Measurements from ENCODE around the gene POLR2E.

Gene POLR2E

GRCh38 chr19:1066748-1067340, 28.3 kb downstream of the POLR2E start, which contains the start of gene ARHGAP45:
Gene ARHGAP45, plus strand, starts transcription at chr19:1067167. Its CDS starts 239 bp downstream, at chr19:1067406.
- DNase-seq (ENCODE audit: low read depth in 1 of 2, low spot score in 1 of 2): peak; percentile 62 to 78

DNA sequence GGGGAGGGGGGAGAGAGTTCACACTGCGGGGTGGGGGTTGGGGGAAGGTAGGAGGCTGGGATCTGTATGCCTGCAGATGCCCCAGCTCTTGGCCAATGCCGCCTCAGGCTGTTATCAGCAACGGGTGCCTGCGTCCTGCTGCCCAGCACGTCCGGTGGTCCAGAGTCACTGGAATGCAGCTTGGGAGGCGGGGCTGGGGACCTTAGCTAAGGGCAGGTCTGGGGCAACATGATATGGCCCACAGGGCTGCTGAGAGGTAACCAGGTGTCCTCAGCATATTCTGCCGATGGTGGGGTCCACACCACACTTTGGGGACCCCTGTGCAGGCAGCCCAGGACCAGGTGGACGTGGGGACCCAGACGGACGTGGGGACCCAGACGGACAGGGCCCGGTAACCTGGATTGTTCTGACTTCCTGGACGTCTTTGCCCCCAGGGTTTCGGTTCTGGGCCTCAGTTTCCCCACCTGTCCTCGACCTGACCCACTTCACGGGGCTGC, 28.9 kb downstream of the POLR2E start:
- no peak for DNase-seq (ENCODE audit: low read depth in 1 of 2, low spot score in 1 of 2)

GRCh38 chr19:1065606-1066109, 29.5 kb downstream of the POLR2E start:
- DNase-seq (ENCODE audit: low read depth in 1 of 2, low spot score in 1 of 2): no peak

DNA sequence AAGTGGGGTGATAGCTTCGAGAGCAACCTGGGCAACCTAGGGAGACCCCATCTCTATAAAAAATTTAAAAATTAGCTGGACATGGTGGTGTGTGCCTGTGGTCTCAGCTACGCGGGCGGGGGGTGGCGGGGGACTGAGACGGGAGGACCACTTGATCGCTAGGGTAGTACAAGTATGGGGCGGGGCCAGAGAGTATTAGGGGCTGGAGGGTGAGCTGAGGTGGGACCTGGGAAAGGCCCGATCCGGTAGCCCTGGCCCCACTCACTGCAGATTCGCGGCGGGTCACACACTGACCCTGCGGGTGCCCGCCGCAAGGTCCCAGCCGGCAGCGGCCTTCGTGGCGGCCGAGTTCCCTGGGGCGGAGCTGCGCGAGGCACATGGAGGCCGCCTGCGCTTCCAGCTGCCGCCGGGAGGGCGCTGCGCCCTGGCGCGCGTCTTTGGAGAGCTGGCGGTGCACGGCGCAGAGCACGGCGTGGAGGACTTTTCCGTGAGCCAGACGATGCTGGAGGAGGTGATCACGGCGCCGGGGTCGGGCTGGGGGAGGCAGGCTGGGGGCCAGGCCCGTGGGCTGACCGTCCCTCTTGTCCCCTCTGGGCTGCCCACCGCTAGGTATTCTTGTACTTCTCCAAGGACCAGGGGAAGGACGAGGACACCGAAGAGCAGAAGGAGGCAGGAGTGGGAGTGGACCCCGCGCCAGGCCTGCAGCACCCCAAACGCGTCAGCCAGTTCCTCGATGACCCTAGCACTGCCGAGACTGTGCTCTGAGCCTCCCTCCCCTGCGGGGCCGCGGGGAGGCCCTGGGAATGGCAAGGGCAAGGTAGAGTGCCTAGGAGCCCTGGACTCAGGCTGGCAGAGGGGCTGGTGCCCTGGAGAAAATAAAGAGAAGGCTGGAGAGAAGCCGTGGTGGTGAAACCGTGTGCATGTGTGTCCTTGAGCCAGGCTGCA, 30.2 kb downstream of the POLR2E start:
- DNase-seq (ENCODE audit: low read depth in 1 of 2, low spot score in 1 of 2): peak; percentile 55 to 72

GRCh38 chr19:1063909-1064660, 31.1 kb downstream of the POLR2E start:
- no peak for DNase-seq (ENCODE audit: low read depth in 1 of 2, low spot score in 1 of 2)

- peak in 1 of 2 donors; percentile 43 for DNase-seq (ENCODE audit: low read depth in 1 of 2, low spot score in 1 of 2)
Measured at GRCh38 chr19:1063030-1063908, 31.9 kb downstream of the POLR2E start.

DNA sequence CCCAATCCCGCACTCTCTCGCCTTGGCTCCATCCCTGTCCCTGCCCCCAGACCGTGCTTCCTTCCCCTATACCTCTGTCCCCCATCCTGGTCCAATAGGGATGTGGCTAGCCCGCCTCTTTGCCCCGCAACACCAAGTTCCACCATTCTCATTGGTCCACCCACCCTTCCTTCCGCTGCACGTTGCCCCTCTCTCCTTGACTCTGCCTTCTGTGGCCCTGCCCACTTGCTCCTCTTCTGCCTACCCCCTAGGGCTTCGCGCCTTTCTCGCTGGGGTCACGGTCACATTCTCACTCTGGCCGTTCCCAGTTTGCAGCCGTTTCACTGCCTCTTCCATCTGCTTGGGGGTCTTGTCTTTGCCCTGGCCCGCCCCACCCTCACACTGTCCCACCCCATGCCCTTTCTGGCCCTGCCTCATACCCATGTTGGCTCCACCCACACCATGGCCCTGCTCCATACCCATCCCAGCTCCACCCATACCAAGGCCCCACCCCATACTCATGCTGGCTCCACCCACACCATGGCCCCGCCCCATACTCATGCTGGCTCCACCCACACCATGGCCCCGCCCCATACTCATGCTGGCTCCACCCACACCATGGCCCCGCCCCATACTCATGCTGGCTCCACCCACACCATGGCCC, 32.7 kb downstream of the POLR2E start:
- DNase-seq (ENCODE audit: low read depth in 1 of 2, low spot score in 1 of 2): no peak

DNA sequence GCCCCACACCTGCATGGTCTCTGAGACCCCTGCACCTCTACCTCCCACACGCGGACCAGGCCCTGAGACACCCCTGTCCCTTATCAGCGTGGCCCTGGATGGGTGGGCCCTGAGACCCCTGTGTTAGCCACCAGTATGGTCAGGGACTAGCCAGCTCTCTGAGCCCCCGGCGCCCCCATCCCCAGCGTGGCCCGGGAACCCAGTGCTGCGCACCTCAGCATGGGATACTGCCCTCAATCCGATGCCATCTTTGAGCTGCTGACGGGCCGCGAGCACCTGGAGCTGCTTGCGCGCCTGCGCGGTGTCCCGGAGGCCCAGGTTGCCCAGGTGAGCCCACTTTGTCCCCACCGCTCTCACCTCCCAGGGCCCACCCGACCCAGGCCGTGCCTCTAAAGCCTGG, 33.2 kb downstream of the POLR2E start:
- no peak for DNase-seq (ENCODE audit: low read depth in 1 of 2, low spot score in 1 of 2)

DNA sequence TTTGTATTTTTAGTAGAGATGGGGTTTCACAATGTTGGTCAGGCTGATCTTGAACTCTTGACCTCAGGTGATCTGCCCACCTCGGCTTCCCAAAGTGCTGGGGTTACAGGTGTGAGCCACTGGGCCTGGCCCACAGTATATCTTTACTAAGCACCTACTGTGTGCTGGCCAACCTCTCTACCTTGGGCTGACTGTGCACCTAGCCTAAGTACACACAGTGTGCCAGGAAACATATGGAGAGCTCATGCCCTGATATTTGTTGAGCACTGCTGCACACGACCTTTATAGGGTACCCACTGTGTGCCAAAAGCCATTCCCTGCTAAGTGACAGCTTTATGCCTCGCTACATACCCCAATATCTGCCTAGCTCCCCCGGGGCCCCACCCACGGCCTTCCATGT, 34.5 kb downstream of the POLR2E start:
- DNase-seq (ENCODE audit: low read depth in 1 of 2, low spot score in 1 of 2): no peak

- no peak for DNase-seq (ENCODE audit: low read depth in 1 of 2, low spot score in 1 of 2)
Measured at GRCh38 chr19:1058112-1058511, 37.1 kb downstream of the POLR2E start.

DNA sequence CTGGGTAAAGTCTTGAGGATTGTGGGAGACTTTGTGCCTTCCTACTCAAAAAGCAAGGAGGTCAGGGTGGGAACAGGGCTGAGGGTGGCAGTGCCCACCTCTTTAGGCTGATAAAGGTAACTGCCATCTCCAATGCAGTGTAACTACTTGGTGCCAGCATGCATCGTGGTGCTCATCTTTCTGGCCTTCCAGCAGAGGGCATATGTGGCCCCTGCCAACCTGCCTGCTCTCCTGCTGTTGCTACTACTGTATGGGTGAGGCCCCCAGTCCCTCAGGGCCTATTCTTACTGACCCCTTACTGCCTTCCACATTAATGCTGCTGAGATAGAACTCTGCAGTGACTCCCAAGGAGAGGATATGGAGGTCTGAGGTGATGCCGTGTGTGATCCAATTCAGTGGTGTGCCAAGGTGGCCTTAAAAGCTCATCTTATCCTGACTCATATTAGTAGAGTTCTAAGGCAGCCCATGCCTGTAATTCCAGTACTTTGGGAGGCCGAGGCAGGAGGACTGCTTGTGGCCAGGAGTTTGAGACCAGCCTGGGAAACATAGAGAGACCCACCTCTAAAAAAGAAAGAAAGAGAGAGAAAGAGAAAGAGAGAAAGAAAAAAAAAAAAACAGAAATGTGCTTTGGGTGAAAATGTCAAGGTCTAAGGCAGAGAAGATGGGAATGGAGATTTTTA, 37.9 kb downstream of the POLR2E start:
- no peak for DNase-seq (ENCODE audit: low read depth in 1 of 2, low spot score in 1 of 2)

- DNase-seq (ENCODE audit: low read depth in 1 of 2, low spot score in 1 of 2): no peak
Measured at GRCh38 chr19:1055886-1056620, 39.1 kb downstream of the POLR2E start.

DNA sequence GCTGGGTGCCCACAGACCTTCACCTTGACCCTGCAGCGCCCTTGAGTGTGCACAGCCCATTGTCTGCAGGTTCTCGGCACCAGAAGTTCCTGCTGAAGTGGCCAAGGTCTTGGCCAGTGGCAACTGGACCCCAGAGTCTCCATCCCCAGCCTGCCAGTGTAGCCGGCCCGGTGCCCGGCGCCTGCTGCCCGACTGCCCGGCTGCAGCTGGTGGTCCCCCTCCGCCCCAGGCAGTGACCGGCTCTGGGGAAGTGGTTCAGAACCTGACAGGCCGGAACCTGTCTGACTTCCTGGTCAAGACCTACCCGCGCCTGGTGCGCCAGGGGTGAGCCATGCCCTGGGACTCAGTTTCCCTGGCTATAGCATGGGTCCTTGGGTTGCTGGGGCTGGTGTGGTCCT, 40.1 kb downstream of the POLR2E start:
- DNase-seq (ENCODE audit: low read depth in 1 of 2, low spot score in 1 of 2): no peak

GRCh38 chr19:1054102-1055027, 40.8 kb downstream of the POLR2E start:
- no peak for DNase-seq (ENCODE audit: low read depth in 1 of 2, low spot score in 1 of 2)

GRCh38 chr19:1053176-1054101, 41.7 kb downstream of the POLR2E start:
- no peak for DNase-seq (ENCODE audit: low read depth in 1 of 2, low spot score in 1 of 2)

GRCh38 chr19:1052349-1052975, 42.7 kb downstream of the POLR2E start:
- no peak for DNase-seq (ENCODE audit: low read depth in 1 of 2, low spot score in 1 of 2)
